Astrocyte of the spinal cord (primary cell): ENCODE results near the gene MATN4.
"Not testable (repeated sequence)": the region's sequence is repeated elsewhere in the genome, so short reads cannot be mapped to it uniquely, and the experiment has no call there.

Experiments
- DNase-seq: peaks from one replicate; pipeline ENCODE4 v3.0.0; 2011; ENCODE audit warnings: low read depth, low spot score
- H3K4me3 ChIP-seq: 2 replicates; pipeline ENCODE4 v1.5.1; 2011; ENCODE audit warnings: low read depth, mild to moderate bottlenecking, low read length, moderate library complexity
- CTCF ChIP-seq: IDR thresholded peaks from 2 replicates; pipeline ENCODE4 v1.5.1; 2012; ENCODE audit warnings: low read depth, mild to moderate bottlenecking, low read length, inconsistent platforms
- in situ Hi-C: cut with HindIII; loops from 2 replicates; pipeline ENCODE4 v1.10.0; 2017; ENCODE audit warnings: low sequenced_read_pairs

The MATN4 gene

GRCh38 chr20:45308117-45308778 is at the start of gene MATN4:
MATN4 (minus strand) TSS chr20:45308299; CDS start chr20:45305582, 2,717 bp downstream.
- no peak within 1 kb of the TSS for H3K4me3 ChIP-seq
- no peak for TF ChIP-seq CTCF
- DNase-seq: no peak
- in situ Hi-C loops: no loop called here

GRCh38 chr20:45355209-45356084 is 47.3 kb upstream of the MATN4 start:
- H3K4me3 ChIP-seq: no peak overlapping the region
- in situ Hi-C loops: no loop called here

GRCh38 chr20:45354423-45355208 is 46.5 kb upstream of the MATN4 start:
- in situ Hi-C loops: no loop called here
- DNase-seq: peak; percentile 68
- H3K4me3 ChIP-seq: no peak overlapping the region
- no peak for TF ChIP-seq CTCF

More at GRCh38 chr20:45355209-45356084, 47.3 kb upstream of the MATN4 start:
- DNase-seq: peak; percentile 81
- TF ChIP-seq CTCF: no peak

- no peak for TF ChIP-seq CTCF
- in situ Hi-C loops: no loop called here
- no peak overlapping the region for H3K4me3 ChIP-seq
- no peak for DNase-seq
These were observed 45.6 kb upstream of the MATN4 start for GRCh38 chr20:45353746-45354145.

GRCh38 chr20:45352729-45353128 is 44.6 kb upstream of the MATN4 start:
- H3K4me3 ChIP-seq: no peak overlapping the region
- in situ Hi-C loops: no loop called here
- no peak for DNase-seq
- no peak for TF ChIP-seq CTCF

- H3K4me3 ChIP-seq, DNase-seq, in situ Hi-C loops: not testable (repeated sequence)
These were observed 42.7 kb upstream of the MATN4 start for GRCh38 chr20:45350795-45351194.
